GM12878 (cell line): ENCODE results near the gene RAPGEF4. TPM values are rescaled to one million over a fixed set of nuclear protein-coding genes. Genes with fewer than 3 reads are reported as not detected.

Experiments used
- ATAC-seq: fragments of 200-7000 bp; cut with Tn5 transposase; 3 replicates; pipeline ENCODE4 v1.9.1; 2020; ENCODE audit warnings: mild to moderate bottlenecking, moderate library complexity
- BruUV-seq: library from RNA; stranded (reverse); fragments of 400-500 nt; replicated peaks from 2 replicates; lab custom pipeline; 2021; lab: Mats Ljungman, UMichigan
- CTCF ChIA-PET: fragments of 300-600 bp; sonication (Branson Sonifier 250); formaldehyde crosslinking; extraction: SDS; loops from one replicate; lab custom pipeline; 2021; ENCODE audit warnings: inconsistent platforms; lab: Yijun Ruan, JAX
- POLR2A ChIA-PET: fragments of 350-600 bp; formaldehyde crosslinking; extraction: SDS; loops from one replicate; lab custom pipeline; 2021; ENCODE audit warnings: inconsistent platforms; lab: Charles Lee
- RAD21 ChIA-PET: fragments of 300-600 bp; sonication (Branson Sonifier 250); formaldehyde crosslinking; loops from one replicate; lab custom pipeline; 2023; ENCODE audit warnings: antibody characterized with exemption; ENCODE audit not compliant: unreplicated experiment; lab: Charles Lee
- SMC1A ChIA-PET: fragments of 300-600 bp; sonication (Branson Sonifier 250); formaldehyde crosslinking; loops from one replicate; lab custom pipeline; 2023; ENCODE audit not compliant: unreplicated experiment, uncharacterized antibody; lab: Charles Lee
- DNase-seq: peaks from one replicate; pipeline ENCODE4 v3.0.0-alpha.2; 2011; ENCODE audit warnings: low read depth, low spot score
- FAIRE-seq: peaks from 3 replicates; lab custom pipeline; 2011; peaks lifted over from hg19 to GRCh38; lab: Jason Lieb, UNC
- H2AFZ ChIP-seq: 2 replicates; pipeline ENCODE4 v1.6.0; 2011; ENCODE audit warnings: low read depth, low read length, control low read depth; ENCODE audit not compliant: control insufficient read depth
- H3K27ac ChIP-seq: 2 replicates; pipeline ENCODE4 v1.5.1; 2011; ENCODE audit warnings: control low read depth; ENCODE audit not compliant: control insufficient read depth, insufficient read depth
- H3K27me3 ChIP-seq, 2 experiments: replicated peaks in 1 of 2; 2 replicates each; pipeline versions ENCODE4 v1.6.0 to v1.6.1; 2011; ENCODE audit warnings: low read length in 1 of 2; ENCODE audit not compliant: control insufficient read depth in 2 of 2, insufficient read depth in 2 of 2
- H3K36me3 ChIP-seq, 2 experiments: 2 replicates each; pipeline ENCODE4 v1.5.1; 2011; ENCODE audit warnings: low read length in 1 of 2; ENCODE audit not compliant: control insufficient read depth in 2 of 2, insufficient read depth in 2 of 2
- H3K4me1 ChIP-seq: 2 replicates; pipeline ENCODE4 v1.6.1; 2011; ENCODE audit warnings: mild to moderate bottlenecking, low read length, moderate library complexity, mixed read lengths; ENCODE audit not compliant: control insufficient read depth, insufficient read depth
- H3K4me2 ChIP-seq: 2 replicates; pipeline ENCODE4 v1.6.0; 2011; ENCODE audit warnings: control low read depth; ENCODE audit not compliant: control insufficient read depth, insufficient read depth
- H3K4me3 ChIP-seq: fragments of 200-600 bp; sonication (generic); 2 replicates; pipeline ENCODE4 v1.5.1; 2016
- H3K79me2 ChIP-seq: 2 replicates; pipeline ENCODE4 v1.6.0; 2011; ENCODE audit warnings: low read length; ENCODE audit not compliant: control insufficient read depth, insufficient read depth
- H3K9ac ChIP-seq: 2 replicates; pipeline ENCODE4 v1.8.0; 2011; ENCODE audit warnings: low read length, control low read depth, mixed read lengths; ENCODE audit not compliant: control insufficient read depth, insufficient read depth
- H3K9me3 ChIP-seq: replicated peaks from 3 replicates; pipeline ENCODE4 v1.5.1; 2011; ENCODE audit warnings: mild to moderate bottlenecking, low read length; ENCODE audit not compliant: control insufficient read depth, insufficient read depth
- H4K20me1 ChIP-seq: 2 replicates; pipeline ENCODE4 v1.6.0; 2011; ENCODE audit not compliant: control insufficient read depth, insufficient read depth
- BCL11A ChIP-seq: IDR thresholded peaks from 2 replicates; pipeline ENCODE4 v1.6.1; 2011; ENCODE audit warnings: low read depth, low read length
- KDM1A ChIP-seq: fragments of 200-600 bp; sonication (generic); IDR thresholded peaks from 2 replicates; pipeline ENCODE4 v1.6.1; 2016; ENCODE audit warnings: borderline replicate concordance
- NRF1 ChIP-seq: conservative IDR thresholded peaks from 2 replicates; pipeline ENCODE4 v1.6.1; 2011; ENCODE audit warnings: mild to moderate bottlenecking, low read depth, low read length, improper control_type of control experiment
- PML ChIP-seq: IDR thresholded peaks from 2 replicates; pipeline ENCODE4 v1.6.1; 2012; ENCODE audit warnings: low read length, inconsistent platforms
- POLR2A ChIP-seq: IDR thresholded peaks from 2 replicates; pipeline ENCODE4 v1.6.1; 2011; ENCODE audit warnings: low read depth, mild to moderate bottlenecking, low read length
- SMAD1 ChIP-seq: fragments of 450-650 bp; IDR thresholded peaks from 2 replicates; pipeline ENCODE4 v1.6.1; 2018; ENCODE audit warnings: mild to moderate bottlenecking, low read depth; ENCODE audit not compliant: partially characterized antibody
- SRF ChIP-seq, 2 experiments: IDR thresholded peaks; 2 replicates each; pipeline ENCODE4 v1.6.1; 2011; ENCODE audit warnings: low read depth in 2 of 2, low read length in 2 of 2, mild to moderate bottlenecking in 1 of 2, moderate library complexity in 1 of 2
- in situ Hi-C: fragments of 300-500 bp; cut with MboI; formaldehyde crosslinking; loops from 9 replicates; pipeline ENCODE4 v1.14.3; 2018; ENCODE audit warnings: mixed read lengths
- intact Hi-C: fragments of 100-400 bp; cut with micrococcal nuclease; formaldehyde crosslinking; loops from one replicate; pipeline ENCODE4 v1.14.2; 2022; ENCODE audit not compliant: unreplicated experiment
- polyA plus RNA-seq, 11 experiments: library from polyadenylated mRNA; depleted of rRNA in 4 of 11; unstranded in 6 of 11; stranded (reverse) in 5 of 11; fragments of >200 nt; fragmentation: Nextera tagmentation in 4 of 11; fragmentation: Illumina TruSeq in 1 of 11; extraction: Ambion mirVana in 4 of 11; extraction: Trizol in 1 of 11; gene quantifications; 1 replicate in 1 of 11; 2 replicates in 10 of 11; pipeline versions ENCODE4 v1.2.1 to v1.2.3, GENCODE V29; 2011 to 2016; ENCODE audit warnings: inconsistent platforms in 2 of 11, missing spikeins in 2 of 11, low read depth in 1 of 11
- total RNA-seq, 4 experiments: library from RNA; depleted of rRNA in 3 of 4; stranded (reverse); fragments of >200 nt in 3 of 4; fragmentation: Illumina TruSeq in 1 of 4; extraction: Trizol in 1 of 4; gene quantifications; 2 replicates each; pipeline versions ENCODE4 v1.2.1 to v1.2.3, GENCODE V29; 2013 to 2021
- TF ChIP-seq, protein P1 (sequence below): IDR thresholded peaks from 2 replicates; pipeline ENCODE4 v1.6.1; 2012; ENCODE audit warnings: low read depth, low read length, improper control_type of control experiment
- TF ChIP-seq, protein P2 (sequence below): fragments of 450-650 bp; IDR thresholded peaks from 2 replicates; pipeline ENCODE4 v1.6.1; 2014; ENCODE audit warnings: mild to moderate bottlenecking
- TF ChIP-seq, protein P3 (sequence below): IDR thresholded peaks from 2 replicates; pipeline ENCODE4 v1.6.1; 2012; ENCODE audit warnings: low read length, inconsistent platforms
- TF ChIP-seq, protein P4 (sequence below): fragments of 450-650 bp; IDR thresholded peaks from 2 replicates; pipeline ENCODE4 v1.6.1; 2018; ENCODE audit warnings: mild to moderate bottlenecking, low read depth, moderate library complexity; ENCODE audit not compliant: partially characterized antibody
- TF ChIP-seq, protein P5 (sequence below): fragments of 450-650 bp; formaldehyde crosslinking; IDR thresholded peaks from 2 replicates; pipeline ENCODE4 v1.5.0; 2022; ENCODE audit warnings: mild to moderate bottlenecking, missing genetic modification characterization

RAPGEF4 gene
- total and polyA plus RNA-seq, 10 of the 15 experiments (the other 5 are each of a cell fraction or from before 2014, with no cell fraction given): 0.18 TPM; not detected in 8

GRCh38 chr2:173058097-173058496 lies 322.5 kb downstream of the RAPGEF4 start:
- SMC1A ChIA-PET: interaction anchor here (1.1 kb wide), 1 partner anchor 30 kb away, joined by 3 read pairs; no protein-coding TSS in a partner anchor

More at GRCh38 chr2:173058097-173058496, 322.5 kb downstream of the RAPGEF4 start:
- intact Hi-C loops (no loop called here), in situ Hi-C loops (no loop called here)
- no TSS peak for BruUV-seq
- no peak for ATAC-seq
- ChIA-PET POLR2A (no interaction called here), RAD21 (no interaction called here), CTCF (no interaction called here)
- no peak for FAIRE-seq
- H3K36me3 ChIP-seq: no peaks in the 10 kb centered on the region
- H3K9me3 ChIP-seq: no peaks in the 10 kb centered on the region
- no peaks in the 10 kb centered on the region for H4K20me1 ChIP-seq
- no peak for TF ChIP-seq NRF1
- TF ChIP-seq, protein P1, sequence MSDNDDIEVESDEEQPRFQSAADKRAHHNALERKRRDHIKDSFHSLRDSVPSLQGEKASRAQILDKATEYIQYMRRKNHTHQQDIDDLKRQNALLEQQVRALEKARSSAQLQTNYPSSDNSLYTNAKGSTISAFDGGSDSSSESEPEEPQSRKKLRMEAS: no peak
- no peak for TF ChIP-seq SRF (IDR thresholded peaks at IDR 0.05; ENCODE audit: low read depth in 2 of 2, low read length in 2 of 2)
- no peak for TF ChIP-seq SMAD1
- TF ChIP-seq, protein P2, sequence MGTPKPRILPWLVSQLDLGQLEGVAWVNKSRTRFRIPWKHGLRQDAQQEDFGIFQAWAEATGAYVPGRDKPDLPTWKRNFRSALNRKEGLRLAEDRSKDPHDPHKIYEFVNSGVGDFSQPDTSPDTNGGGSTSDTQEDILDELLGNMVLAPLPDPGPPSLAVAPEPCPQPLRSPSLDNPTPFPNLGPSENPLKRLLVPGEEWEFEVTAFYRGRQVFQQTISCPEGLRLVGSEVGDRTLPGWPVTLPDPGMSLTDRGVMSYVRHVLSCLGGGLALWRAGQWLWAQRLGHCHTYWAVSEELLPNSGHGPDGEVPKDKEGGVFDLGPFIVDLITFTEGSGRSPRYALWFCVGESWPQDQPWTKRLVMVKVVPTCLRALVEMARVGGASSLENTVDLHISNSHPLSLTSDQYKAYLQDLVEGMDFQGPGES: no peak
- TF ChIP-seq PML: no peak
- TF ChIP-seq, protein P3, sequence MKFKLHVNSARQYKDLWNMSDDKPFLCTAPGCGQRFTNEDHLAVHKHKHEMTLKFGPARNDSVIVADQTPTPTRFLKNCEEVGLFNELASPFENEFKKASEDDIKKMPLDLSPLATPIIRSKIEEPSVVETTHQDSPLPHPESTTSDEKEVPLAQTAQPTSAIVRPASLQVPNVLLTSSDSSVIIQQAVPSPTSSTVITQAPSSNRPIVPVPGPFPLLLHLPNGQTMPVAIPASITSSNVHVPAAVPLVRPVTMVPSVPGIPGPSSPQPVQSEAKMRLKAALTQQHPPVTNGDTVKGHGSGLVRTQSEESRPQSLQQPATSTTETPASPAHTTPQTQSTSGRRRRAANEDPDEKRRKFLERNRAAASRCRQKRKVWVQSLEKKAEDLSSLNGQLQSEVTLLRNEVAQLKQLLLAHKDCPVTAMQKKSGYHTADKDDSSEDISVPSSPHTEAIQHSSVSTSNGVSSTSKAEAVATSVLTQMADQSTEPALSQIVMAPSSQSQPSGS: no peak
- TF ChIP-seq, protein P4, sequence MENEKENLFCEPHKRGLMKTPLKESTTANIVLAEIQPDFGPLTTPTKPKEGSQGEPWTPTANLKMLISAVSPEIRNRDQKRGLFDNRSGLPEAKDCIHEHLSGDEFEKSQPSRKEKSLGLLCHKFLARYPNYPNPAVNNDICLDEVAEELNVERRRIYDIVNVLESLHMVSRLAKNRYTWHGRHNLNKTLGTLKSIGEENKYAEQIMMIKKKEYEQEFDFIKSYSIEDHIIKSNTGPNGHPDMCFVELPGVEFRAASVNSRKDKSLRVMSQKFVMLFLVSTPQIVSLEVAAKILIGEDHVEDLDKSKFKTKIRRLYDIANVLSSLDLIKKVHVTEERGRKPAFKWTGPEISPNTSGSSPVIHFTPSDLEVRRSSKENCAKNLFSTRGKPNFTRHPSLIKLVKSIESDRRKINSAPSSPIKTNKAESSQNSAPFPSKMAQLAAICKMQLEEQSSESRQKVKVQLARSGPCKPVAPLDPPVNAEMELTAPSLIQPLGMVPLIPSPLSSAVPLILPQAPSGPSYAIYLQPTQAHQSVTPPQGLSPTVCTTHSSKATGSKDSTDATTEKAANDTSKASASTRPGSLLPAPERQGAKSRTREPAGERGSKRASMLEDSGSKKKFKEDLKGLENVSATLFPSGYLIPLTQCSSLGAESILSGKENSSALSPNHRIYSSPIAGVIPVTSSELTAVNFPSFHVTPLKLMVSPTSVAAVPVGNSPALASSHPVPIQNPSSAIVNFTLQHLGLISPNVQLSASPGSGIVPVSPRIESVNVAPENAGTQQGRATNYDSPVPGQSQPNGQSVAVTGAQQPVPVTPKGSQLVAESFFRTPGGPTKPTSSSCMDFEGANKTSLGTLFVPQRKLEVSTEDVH: no peak
- no peak for TF ChIP-seq BCL11A
- no peak for TF ChIP-seq POLR2A
- TF ChIP-seq KDM1A: no peak
- TF ChIP-seq, protein P5, sequence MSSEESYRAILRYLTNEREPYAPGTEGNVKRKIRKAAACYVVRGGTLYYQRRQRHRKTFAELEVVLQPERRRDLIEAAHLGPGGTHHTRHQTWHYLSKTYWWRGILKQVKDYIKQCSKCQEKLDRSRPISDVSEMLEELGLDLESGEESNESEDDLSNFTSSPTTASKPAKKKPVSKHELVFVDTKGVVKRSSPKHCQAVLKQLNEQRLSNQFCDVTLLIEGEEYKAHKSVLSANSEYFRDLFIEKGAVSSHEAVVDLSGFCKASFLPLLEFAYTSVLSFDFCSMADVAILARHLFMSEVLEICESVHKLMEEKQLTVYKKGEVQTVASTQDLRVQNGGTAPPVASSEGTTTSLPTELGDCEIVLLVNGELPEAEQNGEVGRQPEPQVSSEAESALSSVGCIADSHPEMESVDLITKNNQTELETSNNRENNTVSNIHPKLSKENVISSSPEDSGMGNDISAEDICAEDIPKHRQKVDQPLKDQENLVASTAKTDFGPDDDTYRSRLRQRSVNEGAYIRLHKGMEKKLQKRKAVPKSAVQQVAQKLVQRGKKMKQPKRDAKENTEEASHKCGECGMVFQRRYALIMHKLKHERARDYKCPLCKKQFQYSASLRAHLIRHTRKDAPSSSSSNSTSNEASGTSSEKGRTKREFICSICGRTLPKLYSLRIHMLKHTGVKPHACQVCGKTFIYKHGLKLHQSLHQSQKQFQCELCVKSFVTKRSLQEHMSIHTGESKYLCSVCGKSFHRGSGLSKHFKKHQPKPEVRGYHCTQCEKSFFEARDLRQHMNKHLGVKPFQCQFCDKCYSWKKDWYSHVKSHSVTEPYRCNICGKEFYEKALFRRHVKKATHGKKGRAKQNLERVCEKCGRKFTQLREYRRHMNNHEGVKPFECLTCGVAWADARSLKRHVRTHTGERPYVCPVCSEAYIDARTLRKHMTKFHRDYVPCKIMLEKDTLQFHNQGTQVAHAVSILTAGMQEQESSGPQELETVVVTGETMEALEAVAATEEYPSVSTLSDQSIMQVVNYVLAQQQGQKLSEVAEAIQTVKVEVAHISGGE (CRISPR knock-in tag): no peak
- DNase-seq: no peak
- no peak overlapping the region for H2AFZ ChIP-seq
- no peaks in the 10 kb centered on the region for H3K79me2 ChIP-seq
- H3K9ac ChIP-seq: no peak overlapping the region
- no peak overlapping the region for H3K4me3 ChIP-seq
- no peak overlapping the region for H3K4me2 ChIP-seq
- no peak overlapping the region for H3K27ac ChIP-seq
- peaks cover 0 to 2% of the 10 kb centered on the region in 2 experiments; a peak in 1 of 4 replicates for H3K27me3 ChIP-seq
- H3K4me1 ChIP-seq: no peaks in the 10 kb centered on the region
